HepG2 (cell line): ENCODE data around the gene ADAT3. TPM values are rescaled to one million over a fixed set of nuclear protein-coding genes. Genes with fewer than 3 reads are reported as not detected.

Experiments
- GZF1 ChIP-seq: sonication (generic); formaldehyde crosslinking; IDR thresholded peaks from 2 replicates; pipeline ENCODE4 v1.5.1; 2020; ENCODE audit warnings: mild to moderate bottlenecking, missing genetic modification reagents
- HMGA1 ChIP-seq: sonication (generic); formaldehyde crosslinking; conservative IDR thresholded peaks from 2 replicates; pipeline ENCODE4 v1.4.0; 2020; ENCODE audit warnings: missing genetic modification reagents
- HMGXB3 ChIP-seq: sonication (generic); formaldehyde crosslinking; IDR thresholded peaks from 2 replicates; pipeline ENCODE4 v1.4.0; 2020; ENCODE audit warnings: missing genetic modification reagents, borderline replicate concordance
- JARID2 ChIP-seq: sonication (generic); formaldehyde crosslinking; IDR thresholded peaks from 2 replicates; pipeline ENCODE4 v1.8.1; 2023; ENCODE audit warnings: missing genetic modification reagents, inconsistent platforms; ENCODE audit not compliant: insufficient replicate concordance
- NAIF1 ChIP-seq: sonication (generic); formaldehyde crosslinking; IDR thresholded peaks from 2 replicates; pipeline ENCODE4 v1.5.0; 2020; ENCODE audit warnings: mild to moderate bottlenecking, missing genetic modification reagents, borderline replicate concordance
- PLSCR1 ChIP-seq: sonication (generic); formaldehyde crosslinking; IDR thresholded peaks from 2 replicates; pipeline ENCODE4 v1.5.0; 2020; ENCODE audit warnings: missing genetic modification reagents, mild to moderate bottlenecking, borderline replicate concordance
- PRDM4 ChIP-seq: sonication (generic); formaldehyde crosslinking; IDR thresholded peaks from 2 replicates; pipeline ENCODE4 v1.9.0; 2021; ENCODE audit warnings: missing genetic modification reagents, borderline replicate concordance
- RAD51 ChIP-seq: fragments of 450-650 bp; IDR thresholded peaks from 2 replicates; pipeline ENCODE4 v1.6.1; 2016; ENCODE audit warnings: borderline replicate concordance
- SMARCC2 ChIP-seq: fragments of 450-650 bp; IDR thresholded peaks from 2 replicates; pipeline ENCODE4 v1.6.1; 2017; ENCODE audit warnings: antibody characterized with exemption, mild to moderate bottlenecking
- U2AF1 ChIP-seq: fragments of 200-400 bp; formaldehyde crosslinking; optimal IDR thresholded peaks from 2 replicates; pipeline ENCODE3; 2017; ENCODE audit warnings: mild to moderate bottlenecking, low read depth, low read length
- YY1 ChIP-seq: IDR thresholded peaks from 2 replicates; pipeline ENCODE4 v1.6.1; 2011; ENCODE audit warnings: low read length, low read depth, moderate library complexity, mild to moderate bottlenecking; ENCODE audit not compliant: insufficient read depth, insufficient replicate concordance
- ZMYM3 ChIP-seq: sonication (generic); formaldehyde crosslinking; IDR thresholded peaks from 2 replicates; pipeline ENCODE4 v1.5.1; 2020; ENCODE audit warnings: mild to moderate bottlenecking, missing genetic modification reagents
- ZNF382 ChIP-seq: sonication (generic); formaldehyde crosslinking; IDR thresholded peaks from 2 replicates; pipeline ENCODE4 v1.5.0; 2020; ENCODE audit warnings: missing genetic modification reagents, mild to moderate bottlenecking, borderline replicate concordance
- ZNF646 ChIP-seq: sonication (generic); formaldehyde crosslinking; IDR thresholded peaks from 2 replicates; pipeline ENCODE4 v1.9.0; 2021; ENCODE audit warnings: mild to moderate bottlenecking, missing genetic modification reagents
- polyA plus RNA-seq, 8 experiments: library from polyadenylated mRNA; depleted of rRNA in 3 of 8; stranded (reverse) in 7 of 8; unstranded in 1 of 8; fragments of >200 nt; fragmentation: Illumina TruSeq in 4 of 8; extraction: Trizol in 4 of 8; gene quantifications; 2 replicates each; pipeline versions ENCODE4 v1.2.1 to v1.2.3, GENCODE V29; 2011 to 2016; ENCODE audit warnings: low read depth in 4 of 8, missing spikeins in 1 of 8, mixed read lengths in 1 of 8; ENCODE audit not compliant: insufficient read depth in 1 of 8
- total RNA-seq, 5 experiments: library from RNA; depleted of rRNA; stranded (reverse); fragments of >200 nt; fragmentation: Illumina TruSeq; extraction: Trizol; gene quantifications; 2 replicates each; pipeline ENCODE4 v1.2.3, GENCODE V29; 2016; ENCODE audit warnings: low read depth in 1 of 5

ADAT3 gene
- total and polyA plus RNA-seq, 2 of the 13 experiments (the other 11 are each of a cell fraction or from before 2014, with no cell fraction given) = 0.95 to 3.5 TPM

GRCh38 chr19:1936916-1937610 lies 31.9 kb downstream of the ADAT3 start (continued):
- no peak for TF ChIP-seq PRDM4 (CRISPR knock-in tag)
- TF ChIP-seq ZNF646 (CRISPR knock-in tag) = no peak
- TF ChIP-seq RAD51 = no peak
- no peak for TF ChIP-seq HMGA1 (CRISPR knock-in tag)
- TF ChIP-seq GZF1 = no peak
- no peak for TF ChIP-seq JARID2 (CRISPR knock-in tag)
- TF ChIP-seq ZNF382 (CRISPR knock-in tag) = no peak
- TF ChIP-seq PLSCR1 (CRISPR knock-in tag) = no peak
- no peak for TF ChIP-seq NAIF1 (CRISPR knock-in tag)
- no peak for TF ChIP-seq ZMYM3 (CRISPR knock-in tag)
- no peak for TF ChIP-seq YY1
- TF ChIP-seq HMGXB3 = no peak
- TF ChIP-seq SMARCC2 = no peak
- no peak for TF ChIP-seq U2AF1
